CD4-positive, alpha-beta T cell (primary cell): ENCODE measurements around the gene DPM2. TPM values are rescaled to one million over a fixed set of nuclear protein-coding genes. Genes with fewer than 3 reads are reported as not detected.

ENCODE experiments used
- ATAC-seq: fragments of 200-7000 bp; cut with Tn5 transposase; one replicate; pipeline ENCODE4 v1.10.0; 2022; ENCODE audit warnings: mild to moderate bottlenecking; ENCODE audit not compliant: poor library complexity
- CTCF ChIA-PET: fragments of 350-600 bp; sonication (Branson Sonifier 250); formaldehyde crosslinking; loops from one replicate; lab custom pipeline; 2021; ENCODE audit warnings: antibody characterized with exemption, inconsistent platforms; lab: Charles Lee
- POLR2A ChIA-PET: fragments of 350-600 bp; sonication (Branson Sonifier 250); formaldehyde crosslinking; loops from one replicate; lab custom pipeline; 2021; ENCODE audit warnings: antibody characterized with exemption, inconsistent platforms; lab: Charles Lee
- DNase-seq, 14 experiments: peaks; one replicate each; pipeline ENCODE4 v3.0.0-alpha.2; 2013 to 2020; ENCODE audit warnings: mixed read lengths in 2 of 14
- H3K27ac ChIP-seq, 2 donors: one replicate each; pipeline versions ENCODE4 v1.5.1 to v1.7.0; 2013; ENCODE audit warnings: low read length in 2 of 2, low read depth in 1 of 2, mild to moderate bottlenecking in 1 of 2
- H3K27me3 ChIP-seq, 2 experiments: 1 replicate in 1 of 2; 2 replicates in 1 of 2; pipeline versions ENCODE4 v1.6.1 to v1.7.0; 2013; ENCODE audit warnings: low read length in 2 of 2, control low read depth in 1 of 2, mild to moderate bottlenecking in 1 of 2, moderate library complexity in 1 of 2; ENCODE audit not compliant: insufficient read depth in 2 of 2, control insufficient read depth in 1 of 2
- H3K36me3 ChIP-seq: one replicate; pipeline ENCODE4 v1.6.1; 2013; ENCODE audit warnings: low read length, control low read depth; ENCODE audit not compliant: insufficient read depth
- H3K4me1 ChIP-seq: one replicate; pipeline ENCODE4 v1.6.1; 2013; ENCODE audit warnings: low read length, control low read depth; ENCODE audit not compliant: insufficient read depth
- H3K4me3 ChIP-seq: one replicate; pipeline ENCODE4 v1.5.1; 2013; ENCODE audit warnings: mild to moderate bottlenecking, low read length, moderate library complexity
- H3K9me3 ChIP-seq, 2 experiments: 1 replicate in 1 of 2; 2 replicates in 1 of 2; pipeline versions ENCODE4 v1.6.1 to v1.7.0; 2013; ENCODE audit warnings: low read length in 2 of 2, mild to moderate bottlenecking in 2 of 2, control low read depth in 1 of 2, moderate library complexity in 1 of 2; ENCODE audit not compliant: control insufficient read depth in 1 of 2, insufficient read depth in 1 of 2
- H3K27ac Mint-ChIP-seq: one replicate; pipeline ENCODE4 v1.8.0; 2020; ENCODE audit warnings: mixed read lengths
- H3K27me3 Mint-ChIP-seq: one replicate; pipeline ENCODE4 v1.8.0; 2021; ENCODE audit warnings: mixed read lengths
- H3K36me3 Mint-ChIP-seq: one replicate; pipeline ENCODE4 v1.8.0; 2021; ENCODE audit warnings: low read depth, mixed read lengths
- H3K4me1 Mint-ChIP-seq: one replicate; pipeline ENCODE4 v1.8.0; 2021; ENCODE audit warnings: low read depth, mixed read lengths
- H3K4me3 Mint-ChIP-seq: one replicate; pipeline ENCODE4 v1.8.0; 2020; ENCODE audit warnings: mild to moderate bottlenecking, mixed read lengths
- H3K9me3 Mint-ChIP-seq: one replicate; pipeline ENCODE4 v1.8.0; 2020; ENCODE audit warnings: mixed read lengths
- intact Hi-C, 2 experiments: fragments of 100-400 bp; cut with DNase I in 1 of 2; cut with micrococcal nuclease in 1 of 2; formaldehyde crosslinking; loops; one replicate each; pipeline versions ENCODE4 v1.15.1 to v1.9.0; 2023 to 2025; cut with DNase I, micrococcal nuclease
- total RNA-seq, 174 experiments: library from RNA in 2 of 174; stranded (reverse) in 2 of 174; gene quantifications; one replicate each; pipeline ENCODE4 v1.2.3 and lab custom pipeline; 2021 to 2026
- TF ChIP-seq, protein P1 (sequence below): fragments of 200-600 bp; IDR thresholded peaks from one replicate; pipeline ENCODE4 v1.8.0; 2022; ENCODE audit warnings: antibody characterized with exemption, mild to moderate bottlenecking

The DPM2 gene
- total RNA-seq, 2 experiments from 2014 or later, result 41.7 to 47.6 TPM

- H3K4me1 ChIP-seq, result peaks cover 15% of the 10 kb centered on the region
- peaks cover 22 to 32% of the 10 kb centered on the region in 2 experiments for H3K9me3 ChIP-seq
- no peak overlapping the region for H3K27ac ChIP-seq
- POLR2A ChIA-PET, result no interaction called here
- ATAC-seq (no peak), DNase-seq (no peak)
- Mint-ChIP-seq H3K4me3 (peak overlapping the region; percentile 20), H3K27ac (no peak overlapping the region), H3K4me1 (peaks cover 14% of the 10 kb centered on the region), H3K27me3 (no peaks in the 10 kb centered on the region), H3K9me3 (no peaks in the 10 kb centered on the region), H3K36me3 (peaks cover 85% of the 10 kb centered on the region)
- no peak overlapping the region for H3K4me3 ChIP-seq
- H3K27me3 ChIP-seq, result no peaks in the 10 kb centered on the region
- CTCF ChIA-PET, result no interaction called here
- peaks cover 63% of the 10 kb centered on the region for H3K36me3 ChIP-seq
- TF ChIP-seq, protein P1, sequence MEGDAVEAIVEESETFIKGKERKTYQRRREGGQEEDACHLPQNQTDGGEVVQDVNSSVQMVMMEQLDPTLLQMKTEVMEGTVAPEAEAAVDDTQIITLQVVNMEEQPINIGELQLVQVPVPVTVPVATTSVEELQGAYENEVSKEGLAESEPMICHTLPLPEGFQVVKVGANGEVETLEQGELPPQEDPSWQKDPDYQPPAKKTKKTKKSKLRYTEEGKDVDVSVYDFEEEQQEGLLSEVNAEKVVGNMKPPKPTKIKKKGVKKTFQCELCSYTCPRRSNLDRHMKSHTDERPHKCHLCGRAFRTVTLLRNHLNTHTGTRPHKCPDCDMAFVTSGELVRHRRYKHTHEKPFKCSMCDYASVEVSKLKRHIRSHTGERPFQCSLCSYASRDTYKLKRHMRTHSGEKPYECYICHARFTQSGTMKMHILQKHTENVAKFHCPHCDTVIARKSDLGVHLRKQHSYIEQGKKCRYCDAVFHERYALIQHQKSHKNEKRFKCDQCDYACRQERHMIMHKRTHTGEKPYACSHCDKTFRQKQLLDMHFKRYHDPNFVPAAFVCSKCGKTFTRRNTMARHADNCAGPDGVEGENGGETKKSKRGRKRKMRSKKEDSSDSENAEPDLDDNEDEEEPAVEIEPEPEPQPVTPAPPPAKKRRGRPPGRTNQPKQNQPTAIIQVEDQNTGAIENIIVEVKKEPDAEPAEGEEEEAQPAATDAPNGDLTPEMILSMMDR, result no peak
- intact Hi-C loops, result no loop called here
Observed at GRCh38 chr9:127892831-127893230, 44.8 kb downstream of the DPM2 start.

DNA sequence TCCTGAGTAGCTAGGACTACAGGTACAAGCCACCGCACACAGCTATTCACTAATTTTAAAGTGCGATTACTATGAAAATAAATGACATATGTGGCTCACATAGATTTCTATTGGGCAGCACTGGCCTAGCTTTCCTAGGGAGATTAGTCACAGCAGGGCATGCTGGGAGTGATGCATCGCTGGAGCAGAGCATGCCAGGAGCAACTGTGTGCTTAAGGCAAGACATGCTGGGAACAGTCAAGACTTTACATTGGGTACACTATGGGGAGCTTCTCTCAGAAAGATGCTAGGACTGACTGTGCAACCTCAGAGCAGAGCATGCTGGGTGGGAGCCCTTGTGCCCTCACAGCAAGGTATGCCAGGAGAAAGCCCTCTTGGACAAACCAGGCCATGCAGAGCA, 47.6 kb downstream of the DPM2 start:
- intact Hi-C loops, result no loop called here
- TF ChIP-seq, protein P1, result no peak

DNA sequence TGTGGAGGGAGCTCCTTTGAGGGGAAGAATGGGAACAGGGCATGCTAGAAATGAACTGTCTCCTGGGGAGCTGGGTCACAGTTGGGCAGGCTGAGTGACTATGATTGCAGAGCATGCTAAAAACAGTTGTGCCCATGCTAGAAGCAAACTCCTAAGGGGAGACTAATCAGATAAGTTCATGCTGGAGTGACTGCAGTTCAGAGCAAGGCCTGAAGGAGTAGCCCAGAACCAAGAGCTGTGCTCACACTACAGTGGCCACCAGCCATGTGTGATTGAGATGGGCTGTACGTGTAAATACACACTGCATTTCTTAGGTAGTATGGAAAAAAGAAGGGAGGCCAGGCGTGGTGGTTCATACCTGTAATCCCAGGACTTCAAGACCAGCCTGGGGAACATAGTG, 49.9 kb downstream of the DPM2 start:
- ChIA-PET CTCF (no interaction called here), POLR2A (no interaction called here)
- Mint-ChIP-seq H3K27me3 (no peaks in the 10 kb centered on the region), H3K36me3 (peaks cover 83% of the 10 kb centered on the region), H3K27ac (no peak overlapping the region), H3K4me3 (no peak overlapping the region), H3K4me1 (peaks cover 10% of the 10 kb centered on the region), H3K9me3 (no peaks in the 10 kb centered on the region)
- DNase-seq (no peak), ATAC-seq (peak; percentile 66)
- Histone ChIP-seq H3K27ac (no peak overlapping the region), H3K9me3 (peaks cover 0 to 3% of the 10 kb centered on the region in 2 experiments), H3K4me3 (no peak overlapping the region), H3K36me3 (peaks cover 60% of the 10 kb centered on the region), H3K4me1 (peaks cover 6% of the 10 kb centered on the region), H3K27me3 (no peaks in the 10 kb centered on the region)
- TF ChIP-seq, protein P1, result no peak
- intact Hi-C loops, result no loop called here

More for the DNA sequence above, 47.6 kb downstream of the DPM2 start:
- Mint-ChIP-seq H3K27me3 (no peaks in the 10 kb centered on the region), H3K27ac (no peak overlapping the region), H3K9me3 (no peaks in the 10 kb centered on the region), H3K4me3 (no peak overlapping the region), H3K36me3 (peaks cover 86% of the 10 kb centered on the region), H3K4me1 (peaks cover 10% of the 10 kb centered on the region)
- H3K9me3 ChIP-seq, result peaks cover 14 to 15% of the 10 kb centered on the region in 2 experiments
- H3K27me3 ChIP-seq, result no peaks in the 10 kb centered on the region
- ChIA-PET CTCF (interaction anchor here (0.7 to 1.2 kb wide), 2 partner anchors 31 to 155 kb away, joined by 3 read pairs; partner anchors contain the start of gene TOR2A), POLR2A (interaction anchor here (0.9 to 1.7 kb wide), 3 partner anchors 16 to 31 kb away, joined by 3 to 4 read pairs (median 4); no protein-coding TSS in a partner anchor)
- H3K4me1 ChIP-seq, result peaks cover 4% of the 10 kb centered on the region
- H3K4me3 ChIP-seq, result no peak overlapping the region
- DNase-seq (no peak), ATAC-seq (no peak)
- H3K27ac ChIP-seq, result no peak overlapping the region
- peaks cover 70% of the 10 kb centered on the region for H3K36me3 ChIP-seq
